GM18520 (cell line): ENCODE measurements around the gene PTPRN2.

Source experiments
- ATAC-seq: cut with Tn5 transposase; IDR thresholded peaks from one replicate; pipeline ENCODE4 v1.9.1; 2021; ENCODE audit not compliant: unreplicated experiment

The PTPRN2 gene

DNA sequence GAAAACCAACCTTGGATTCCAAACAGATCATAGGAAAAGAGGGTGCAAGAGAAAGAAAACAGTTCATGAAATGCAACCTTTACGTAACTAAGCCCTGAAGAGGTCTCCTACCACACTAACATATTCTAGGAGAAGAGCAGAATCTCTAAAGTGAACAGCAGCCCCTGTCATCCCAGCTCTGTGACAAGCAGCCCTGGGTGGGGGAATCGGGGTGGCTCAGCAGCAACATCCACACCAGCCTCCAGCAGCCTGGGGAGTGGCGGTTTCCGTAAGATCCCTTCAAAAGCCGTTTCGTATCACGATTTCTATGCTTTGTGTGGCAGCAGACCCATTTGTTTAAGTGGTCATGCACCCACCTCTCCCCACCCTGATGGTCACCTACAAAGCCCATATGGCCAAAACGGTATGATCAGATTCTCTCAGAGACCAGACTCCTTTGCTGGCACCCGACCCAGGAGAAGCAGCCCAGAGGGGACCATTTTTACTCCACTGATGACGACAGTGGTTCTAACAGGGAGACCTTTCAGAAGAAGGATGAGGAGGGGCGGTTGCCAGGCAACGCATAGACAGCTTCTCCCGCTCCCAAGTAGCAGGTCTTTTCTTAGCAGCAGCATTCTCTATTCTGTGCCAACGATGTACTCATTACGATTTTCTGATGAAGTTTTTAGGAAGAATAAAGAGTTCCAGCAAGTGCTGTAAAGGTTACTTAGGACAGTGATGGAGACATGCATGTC lies 950.2 kb downstream of the PTPRN2 start:
- ATAC-seq: no peak

DNA sequence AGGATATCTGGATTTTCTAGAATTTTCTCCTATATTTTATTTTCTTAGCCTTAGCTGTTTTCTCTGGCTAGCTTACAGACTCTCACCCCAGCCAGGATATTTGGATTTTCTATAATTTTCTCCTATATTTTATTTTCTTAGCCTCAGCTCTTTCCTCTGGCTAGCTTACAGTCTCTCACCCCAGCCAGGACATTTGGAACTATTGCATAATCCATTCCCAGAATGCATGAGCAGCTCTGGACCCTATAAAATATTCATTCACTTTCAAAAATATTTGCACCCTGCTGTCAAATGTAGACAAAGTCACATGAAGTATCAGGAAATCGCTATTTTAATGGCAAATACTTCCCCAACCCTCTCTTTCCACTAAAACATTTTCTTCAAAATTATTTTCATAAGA lies 952.0 kb downstream of the PTPRN2 start:
- ATAC-seq: no peak

DNA sequence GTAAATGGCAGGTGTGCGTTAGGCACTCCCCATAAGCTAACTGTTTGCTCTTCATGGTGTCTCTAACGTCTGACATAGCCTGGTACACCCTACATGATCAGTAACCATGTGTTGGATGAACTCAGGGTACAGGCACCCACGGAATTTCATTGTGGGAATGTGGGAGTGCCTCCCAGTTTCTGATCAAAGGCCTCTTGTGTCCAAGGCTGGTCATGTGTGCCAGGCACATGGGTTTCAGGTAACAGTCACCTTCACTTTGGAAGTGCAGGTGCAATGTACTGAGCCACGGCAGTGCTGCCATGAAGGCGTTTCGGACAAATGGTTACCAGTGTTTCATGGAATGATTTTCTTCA lies 952.5 kb downstream of the PTPRN2 start:
- ATAC-seq: no peak

DNA sequence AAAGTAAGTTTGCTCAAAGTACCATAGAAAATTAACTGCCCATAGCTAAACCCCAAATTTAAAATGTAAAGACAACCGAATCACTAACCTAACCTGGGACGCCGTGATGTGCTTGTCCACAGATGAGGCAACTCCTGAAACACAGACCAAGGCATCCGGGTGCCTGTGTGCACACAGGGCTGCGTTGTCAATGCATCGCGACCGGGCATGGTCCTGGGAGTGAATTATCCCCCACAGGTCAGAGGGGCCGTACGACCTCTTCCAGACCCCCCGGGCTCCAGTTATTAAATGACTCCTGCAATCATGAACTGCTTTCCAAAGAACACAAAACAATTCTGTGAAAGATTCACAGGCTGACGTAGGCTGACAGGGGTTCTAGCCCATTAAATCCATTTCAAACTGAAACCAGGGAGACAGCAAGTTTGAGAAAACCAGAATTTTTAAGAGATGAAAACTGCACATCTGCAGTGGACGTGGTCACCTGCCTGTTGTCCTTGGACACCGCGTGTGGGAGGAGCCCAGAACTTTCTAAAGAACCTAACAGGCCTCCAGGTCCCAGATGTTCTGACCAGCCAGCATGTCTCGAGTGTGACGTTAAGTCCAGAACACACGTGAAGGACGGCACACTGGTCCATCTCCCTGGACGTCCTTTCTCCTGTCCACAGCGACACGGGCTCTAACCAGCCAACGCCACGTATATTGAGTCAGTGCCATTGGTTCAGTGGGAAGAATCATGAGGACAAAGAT lies 953.0 kb downstream of the PTPRN2 start:
- no peak for ATAC-seq

DNA sequence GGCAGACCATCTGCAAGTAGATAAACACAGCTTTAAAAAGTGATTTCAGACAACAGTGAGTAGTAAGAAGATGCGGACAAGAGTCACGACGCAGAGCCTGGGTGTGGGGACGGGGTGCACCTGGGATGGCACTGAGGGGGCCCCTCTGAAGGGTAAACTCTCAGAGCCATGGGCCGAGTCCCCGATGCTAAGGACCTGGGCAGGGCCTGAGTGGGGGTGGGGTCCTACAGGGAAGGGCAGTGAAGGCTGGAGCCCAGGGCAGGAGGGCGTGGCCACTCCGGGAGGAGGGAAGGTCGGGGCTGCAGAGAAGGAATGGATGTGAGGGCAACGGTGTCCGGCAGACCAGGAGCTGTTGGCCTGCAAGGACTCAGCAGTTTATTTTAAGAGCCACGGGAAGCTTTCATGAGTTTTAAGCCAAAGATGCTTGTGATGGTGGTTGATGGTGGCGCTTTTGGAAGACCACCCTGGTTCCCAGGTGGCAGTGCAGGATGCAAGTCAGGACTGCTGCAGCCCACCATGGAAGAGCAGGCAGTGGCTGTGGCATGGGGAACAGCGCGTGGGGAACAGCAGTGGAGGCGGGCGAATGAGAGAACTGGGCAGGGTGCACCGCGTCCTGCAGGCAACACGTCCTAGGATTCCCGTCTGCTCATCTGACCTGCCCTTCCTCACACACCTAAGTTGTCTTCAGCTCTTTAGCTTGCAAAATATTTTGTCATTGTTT lies 954.0 kb downstream of the PTPRN2 start:
- ATAC-seq: no peak

DNA sequence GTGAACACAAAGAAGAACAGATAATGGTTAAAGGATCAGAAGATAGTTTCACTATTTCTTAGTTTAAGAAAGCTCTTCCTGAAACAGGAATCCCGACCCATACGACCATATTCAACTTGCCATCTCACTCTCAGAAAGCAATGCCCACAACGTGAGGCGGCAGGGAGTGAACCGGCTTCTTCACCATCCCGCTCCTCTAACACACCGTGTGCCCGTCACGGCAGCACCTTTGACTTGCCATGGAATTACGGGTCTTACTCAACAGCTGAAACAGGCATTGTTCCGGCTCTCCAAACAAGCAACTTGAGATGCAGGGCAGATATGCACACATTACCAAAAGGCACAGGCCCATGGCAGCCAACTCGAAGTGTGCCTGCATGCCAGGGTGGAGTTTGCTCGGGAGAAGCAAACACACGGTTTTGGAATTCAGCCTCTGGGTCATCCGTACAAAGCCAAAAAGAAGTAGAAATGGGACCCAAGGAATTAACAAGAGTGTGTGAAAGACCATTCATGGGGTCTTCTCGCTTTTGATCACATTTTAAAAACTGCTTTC lies 957.2 kb downstream of the PTPRN2 start:
- no peak for ATAC-seq

DNA sequence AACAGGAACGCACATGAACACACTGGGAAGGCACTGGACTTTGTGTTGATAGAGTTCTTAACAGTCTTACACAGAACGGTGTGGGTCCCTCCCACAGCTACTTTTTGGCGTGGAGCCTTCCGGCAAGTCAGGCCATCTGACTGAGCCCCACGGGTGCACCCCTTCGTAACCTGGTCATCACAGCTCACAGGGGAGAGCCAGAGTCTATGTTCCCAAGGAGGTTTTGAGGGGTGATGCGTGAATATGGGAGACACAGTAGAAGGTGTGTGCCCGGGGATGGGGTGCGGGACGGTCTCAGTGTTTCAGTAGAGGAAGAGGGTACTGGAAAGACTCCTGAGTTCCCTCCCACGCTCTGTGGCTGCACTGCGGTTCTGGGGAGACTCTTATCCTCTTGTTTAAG lies 959.2 kb downstream of the PTPRN2 start:
- ATAC-seq: no peak

DNA sequence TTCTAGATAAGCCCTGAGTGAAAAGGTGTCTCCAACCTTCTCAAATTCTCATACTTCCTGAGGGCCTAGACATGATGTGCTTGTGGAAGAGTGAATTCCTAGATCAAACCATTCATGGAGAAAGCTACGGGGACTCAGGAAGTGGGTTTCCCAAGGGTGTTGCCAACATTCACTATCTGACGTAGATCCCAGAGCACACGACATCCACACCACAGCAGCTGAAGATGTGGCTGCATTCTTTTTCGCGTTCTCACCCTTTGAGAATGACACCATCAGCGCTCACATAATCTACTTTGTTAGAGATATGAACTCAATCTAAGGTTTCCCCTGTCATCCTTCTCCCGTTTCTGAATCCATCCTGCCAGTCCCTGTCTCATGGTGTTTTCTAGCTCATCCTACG lies 960.0 kb downstream of the PTPRN2 start:
- no peak for ATAC-seq

DNA sequence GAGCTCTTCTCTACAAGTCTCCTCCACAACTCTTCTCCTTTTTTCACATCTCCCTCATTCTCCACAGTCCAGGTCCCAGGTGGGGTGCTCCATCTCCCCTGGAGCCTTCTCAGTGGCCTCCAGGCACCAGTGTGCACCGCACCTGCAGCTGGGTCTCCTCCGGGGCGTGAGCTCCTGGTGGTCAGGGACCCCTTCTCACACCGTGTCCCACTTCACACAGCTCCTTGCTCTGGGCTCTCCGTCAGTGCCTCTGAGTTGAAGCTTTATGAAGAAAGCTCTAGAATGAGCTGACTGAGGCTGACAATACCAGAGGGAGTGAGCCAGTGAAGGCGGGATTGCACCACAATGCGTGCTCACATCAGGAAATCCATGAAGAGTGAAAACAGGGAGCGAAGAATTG lies 960.6 kb downstream of the PTPRN2 start:
- ATAC-seq: no peak

DNA sequence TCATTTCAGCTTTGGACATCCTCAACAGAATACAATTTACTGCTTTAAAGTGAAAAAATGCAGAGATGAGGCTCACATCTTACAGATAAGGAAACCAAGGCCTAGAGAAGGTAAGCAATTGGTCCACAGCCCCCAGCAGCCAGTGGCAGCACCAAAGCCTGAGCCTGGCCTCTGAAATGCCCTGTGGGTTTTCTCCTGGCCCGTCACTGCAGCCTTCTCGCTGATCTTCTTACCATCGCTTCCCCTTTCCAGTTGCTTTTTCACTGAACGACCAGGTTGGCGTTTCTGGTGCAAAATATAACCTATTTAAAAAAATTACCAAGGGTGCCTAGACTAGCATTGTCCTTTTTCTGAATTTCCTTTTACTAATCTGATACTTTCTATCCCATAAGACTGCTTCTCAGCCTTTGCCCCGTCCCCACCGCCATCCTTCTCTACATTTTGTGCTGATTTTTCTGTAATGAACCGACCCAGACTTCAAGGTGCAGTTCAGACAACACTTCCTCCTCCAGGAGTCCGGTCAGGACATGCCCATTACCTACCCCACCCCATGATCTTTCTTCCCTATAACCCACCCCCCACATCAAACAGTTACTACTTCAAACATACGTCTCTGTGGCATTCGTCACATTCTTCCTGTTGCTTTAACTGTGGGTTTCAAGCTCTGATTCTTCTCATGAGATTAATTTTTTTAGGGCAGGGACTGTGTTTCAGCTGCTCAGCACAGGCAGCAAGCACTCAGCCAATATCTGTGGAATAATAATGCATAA lies 961.5 kb downstream of the PTPRN2 start:
- no peak for ATAC-seq

DNA sequence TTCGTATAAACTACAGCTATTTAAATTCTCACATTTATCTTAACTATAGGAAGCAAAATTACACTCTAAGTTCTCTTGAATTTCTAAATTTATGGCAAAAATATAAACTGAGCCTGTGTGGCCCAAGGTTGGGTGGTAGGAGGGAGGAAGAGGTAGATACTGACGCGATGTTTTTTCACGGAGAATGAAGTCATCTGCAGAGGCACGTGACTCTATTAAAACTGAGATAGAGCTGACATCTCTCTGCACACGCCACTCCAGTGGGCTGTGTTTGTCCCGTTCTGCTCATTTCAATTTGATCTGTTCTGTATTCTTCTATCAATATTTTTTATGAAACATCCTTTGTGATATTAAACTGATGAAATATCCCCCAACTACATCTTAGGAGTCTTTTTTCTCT lies 964.1 kb downstream of the PTPRN2 start:
- ATAC-seq: no peak

DNA sequence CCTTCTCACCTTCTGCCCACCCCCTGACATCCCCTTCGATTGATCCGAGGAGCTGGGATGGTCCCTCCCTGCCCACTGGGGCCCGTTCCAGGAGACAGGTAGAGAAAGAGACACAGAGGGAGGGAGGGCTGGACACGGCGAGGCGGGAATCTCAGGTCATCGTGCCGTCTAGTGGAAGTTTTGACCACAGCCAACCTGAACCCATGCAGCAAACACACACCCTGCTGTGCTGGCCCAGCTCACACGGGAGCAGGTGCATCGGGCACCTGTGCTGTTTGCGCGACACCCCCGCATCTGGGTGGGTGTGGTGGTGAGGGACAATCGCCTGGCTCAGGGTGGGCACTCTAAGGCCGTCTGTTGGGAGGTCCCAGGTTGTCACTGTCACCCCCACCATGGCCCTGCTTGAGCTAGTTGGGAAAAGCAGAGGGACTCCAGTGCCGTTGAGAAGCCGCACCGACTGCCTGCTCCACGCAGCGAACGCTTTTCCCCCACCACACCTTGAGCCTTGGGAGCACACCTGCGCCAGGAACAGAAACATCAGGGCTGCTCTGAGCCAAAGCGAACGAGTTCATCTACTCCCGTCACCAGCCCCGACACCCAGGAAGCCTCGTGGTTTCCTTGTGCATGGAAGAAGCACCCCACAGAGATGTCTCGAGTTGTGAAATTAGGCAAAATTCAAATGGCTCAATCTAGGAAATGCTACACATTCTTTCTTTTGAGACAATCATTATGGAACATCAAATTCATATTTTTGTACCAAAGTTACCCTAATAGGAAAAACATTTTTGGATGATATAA lies 965.0 kb downstream of the PTPRN2 start:
- ATAC-seq: no peak

DNA sequence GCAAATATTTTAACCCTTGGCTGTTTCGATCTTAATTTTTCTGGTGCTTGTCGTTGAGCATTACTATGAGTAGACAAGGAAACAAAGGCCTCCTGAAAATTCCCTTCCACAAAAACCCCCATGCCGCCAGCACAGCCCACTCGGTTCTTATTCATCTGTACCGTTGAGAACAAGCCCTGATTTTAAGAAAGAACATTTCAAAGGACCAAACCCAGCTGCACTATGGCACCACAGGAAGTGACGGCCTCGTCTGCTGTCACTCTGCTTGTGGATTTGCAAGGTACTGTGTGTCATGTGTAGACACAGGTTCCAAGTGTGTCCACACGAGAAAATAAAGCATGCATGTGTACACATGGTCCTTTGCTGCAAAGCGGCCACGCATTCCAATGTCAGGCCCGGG lies 965.6 kb downstream of the PTPRN2 start:
- ATAC-seq: no peak

DNA sequence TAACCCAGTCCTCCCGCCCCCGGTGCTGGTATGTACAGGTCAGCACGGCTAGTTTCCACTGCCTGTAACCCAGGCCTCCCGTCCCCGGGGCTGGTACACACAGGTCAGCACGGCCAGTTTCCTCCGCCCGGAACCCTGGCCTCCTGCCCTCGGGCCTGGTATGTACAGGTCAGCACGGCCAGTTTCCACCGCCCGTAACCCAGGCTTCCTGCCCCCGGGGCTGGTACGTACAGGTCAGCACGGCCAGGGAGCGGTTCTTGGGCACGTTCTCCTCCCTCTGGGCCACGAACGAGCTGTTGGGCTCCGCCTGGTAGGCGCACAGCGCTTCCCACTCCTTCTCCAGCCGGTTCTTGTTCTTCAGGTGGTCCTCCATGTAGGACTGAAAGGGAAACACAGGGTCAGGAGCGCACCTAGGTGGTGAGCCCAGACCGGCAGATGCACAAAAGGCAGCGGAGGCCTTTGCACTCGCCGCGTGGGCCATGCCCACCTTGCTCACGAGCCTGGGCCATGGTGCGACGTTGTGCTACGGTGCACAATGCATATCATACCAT lies 966.4 kb downstream of the PTPRN2 start:
- ATAC-seq: no peak

DNA sequence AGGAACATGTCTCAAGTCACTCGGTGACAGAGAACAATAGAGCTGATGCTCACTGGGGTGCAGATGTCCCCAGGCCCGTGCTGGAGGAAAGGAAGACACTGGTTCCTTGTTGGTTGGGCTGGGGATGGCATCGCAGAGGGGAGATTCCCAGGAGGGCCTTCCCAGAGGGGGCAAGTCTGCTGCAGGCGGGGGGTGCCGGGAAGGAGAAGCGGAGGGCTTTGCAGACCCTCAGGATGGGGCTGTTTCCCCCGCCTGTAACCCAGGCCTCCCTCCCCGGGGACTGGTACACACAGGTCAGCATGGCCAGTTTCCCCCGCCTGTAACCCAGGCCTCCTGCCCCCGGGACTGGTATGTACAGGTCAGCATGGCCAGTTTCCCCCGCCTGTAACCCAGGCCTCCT lies 967.0 kb downstream of the PTPRN2 start:
- no peak for ATAC-seq

DNA sequence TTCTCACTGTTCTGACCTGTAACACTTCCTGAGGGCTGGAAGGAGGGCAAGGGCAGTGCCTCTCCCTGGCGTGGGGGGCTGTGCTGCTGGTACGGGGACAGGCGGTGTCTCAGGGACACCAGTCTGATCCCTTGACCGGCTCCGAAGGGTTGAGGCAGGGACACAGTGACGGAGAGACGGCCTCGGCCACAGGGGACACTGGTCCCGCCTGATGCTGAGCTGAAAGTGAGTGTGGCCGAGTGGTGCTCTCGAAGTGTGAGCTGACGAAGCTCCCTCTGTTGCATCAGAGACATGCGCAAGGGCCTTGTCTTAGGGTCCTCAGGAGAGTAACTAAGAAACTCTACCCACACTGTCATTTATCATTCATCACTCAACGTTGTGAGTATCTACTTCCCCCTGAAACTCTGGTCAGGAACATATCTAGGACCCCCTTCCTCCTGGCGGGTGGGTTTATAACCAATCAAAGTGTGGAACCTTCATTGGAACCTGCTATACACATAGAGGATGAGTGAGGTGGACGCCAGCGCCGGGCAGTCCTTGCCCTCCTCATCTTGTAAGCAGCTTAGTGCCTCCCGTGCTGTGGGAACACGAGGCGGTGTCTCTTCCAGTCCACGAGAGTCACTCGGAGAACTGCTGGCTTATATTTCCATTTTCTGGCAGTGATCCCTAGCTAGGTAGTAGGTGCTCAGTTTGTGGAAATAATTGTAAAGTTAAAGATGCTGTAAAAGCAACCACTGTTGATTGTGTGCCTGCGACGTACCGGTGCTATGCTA lies 967.7 kb downstream of the PTPRN2 start:
- no peak for ATAC-seq

DNA sequence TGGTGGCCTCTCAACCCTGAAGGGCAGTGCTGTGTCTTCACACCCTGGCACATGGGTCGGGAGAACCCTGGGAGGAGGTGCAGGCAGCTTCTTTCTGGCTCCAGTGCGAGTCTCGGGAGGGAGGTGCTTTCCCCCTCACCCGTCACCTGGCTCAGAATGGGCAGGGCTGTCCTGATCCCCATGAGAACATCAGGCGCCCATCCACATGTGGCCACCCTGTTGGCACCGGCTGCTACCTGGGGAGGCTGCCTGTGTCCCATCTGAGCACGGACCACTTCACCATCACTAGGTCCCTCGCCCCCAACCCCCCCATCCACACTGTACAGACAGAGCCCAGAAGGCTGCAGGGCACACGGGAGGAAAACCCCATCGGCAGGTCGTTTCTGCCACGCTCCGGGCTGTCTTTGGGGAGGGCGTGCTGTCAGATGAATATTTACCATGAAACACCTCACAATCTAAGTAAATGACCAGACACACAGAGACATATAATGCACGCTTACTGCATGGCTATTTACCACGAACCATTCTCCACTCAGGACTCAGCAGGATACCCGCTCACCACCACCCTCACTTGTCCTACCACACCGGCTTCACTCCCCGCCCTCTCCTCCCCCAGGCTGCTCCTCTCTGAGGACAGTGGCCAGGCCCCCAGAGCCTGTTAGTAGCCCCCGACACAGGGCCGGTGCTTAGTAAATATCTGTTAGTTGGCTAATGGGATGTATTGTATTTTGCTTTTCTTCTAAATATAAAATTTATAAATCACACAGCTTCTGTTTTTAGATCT lies 968.6 kb downstream of the PTPRN2 start:
- ATAC-seq: no peak

DNA sequence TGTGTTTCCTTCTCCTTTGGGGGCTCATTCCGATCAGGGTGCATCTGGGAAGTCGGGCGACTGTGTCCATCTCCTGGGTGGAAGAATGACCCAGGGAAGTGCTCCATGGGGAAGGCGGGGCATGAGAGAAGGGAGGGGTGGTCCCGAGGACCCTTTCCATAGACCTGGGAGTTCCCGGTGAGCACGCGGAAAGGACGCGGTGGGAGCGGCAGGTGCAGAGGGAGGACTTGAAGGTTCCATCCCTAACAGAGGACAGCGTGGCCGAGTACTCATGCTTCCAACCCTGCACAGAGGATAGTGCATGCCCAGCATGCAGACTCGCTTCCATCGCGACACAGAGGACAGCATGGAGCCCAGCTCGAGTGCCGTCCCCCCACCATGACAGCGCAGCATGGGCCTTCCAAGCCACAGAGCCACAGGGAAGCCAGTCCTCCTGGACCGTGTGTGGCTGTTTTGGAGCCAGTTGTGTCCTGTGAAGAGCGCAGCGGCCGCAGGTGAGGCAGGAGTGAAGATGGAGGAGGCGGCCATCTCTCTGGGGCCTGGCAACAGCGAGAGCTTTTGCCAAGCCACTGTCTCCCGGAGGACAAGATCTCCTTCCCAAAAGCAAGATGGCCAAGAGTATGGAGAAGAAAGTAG lies 969.4 kb downstream of the PTPRN2 start:
- ATAC-seq: no peak
